Superior temporal gyrus (tissue), 1 donor: ENCODE results near the gene HNRNPDL.
A peak's percentile ranks its signal among the peaks of the same experiment; 100 is the strongest.
"Not testable (repeated sequence)": the region's sequence is repeated elsewhere in the genome, so short reads cannot be mapped to it uniquely, and the experiment has no call there.

Source experiments
- DNase-seq: peaks from one replicate; pipeline ENCODE4 v3.0.0-alpha.2; 2016; ENCODE audit errors: extremely low spot score

The HNRNPDL gene

GRCh38 chr4:82386312-82386711 lies 44.0 kb downstream of the HNRNPDL start:
- not testable (repeated sequence) for DNase-seq

GRCh38 chr4:82382751-82383150 lies 47.5 kb downstream of the HNRNPDL start:
- no peak for DNase-seq

- no peak for DNase-seq
These were observed 48.5 kb downstream of the HNRNPDL start for GRCh38 chr4:82381661-82382296.

GRCh38 chr4:82381235-82381634 lies 49.0 kb downstream of the HNRNPDL start:
- DNase-seq: no peak

- DNase-seq: no peak
These were observed 49.4 kb downstream of the HNRNPDL start for GRCh38 chr4:82380831-82381230.

- no peak for DNase-seq
These were observed 49.9 kb downstream of the HNRNPDL start for GRCh38 chr4:82380344-82380743.

- no peak for DNase-seq
These were observed 54.2 kb downstream of the HNRNPDL start for GRCh38 chr4:82376109-82376508.

- peak; percentile 98 for DNase-seq
These were observed 56.2 kb downstream of the HNRNPDL start, which contains the start of gene HNRNPD for GRCh38 chr4:82373816-82374625. Gene HNRNPD, minus strand, starts transcription at chr4:82373991. Its CDS starts 313 bp downstream, at chr4:82373678.

GRCh38 chr4:82373486-82373815 lies 56.8 kb downstream of the HNRNPDL start:
- DNase-seq: no peak
